IMR-90 (cell line): ENCODE measurements around the gene CNBD2. TPM values are rescaled to one million over a fixed set of nuclear protein-coding genes. Genes with fewer than 3 reads are reported as not detected.

Experiments used
- ATAC-seq: fragments of 200-7000 bp; cut with Tn5 transposase; 2 replicates; pipeline ENCODE4 v1.9.1; 2020; ENCODE audit warnings: low read depth, mild to moderate bottlenecking, moderate library complexity
- BruUV-seq: library from RNA; stranded (reverse); fragments of 400-500 nt; replicated peaks from 2 replicates; lab custom pipeline; 2021; lab: Mats Ljungman, UMichigan
- CTCF ChIA-PET: fragments of 300-600 bp; formaldehyde crosslinking; extraction: SDS; loops from one replicate; lab custom pipeline; 2021; ENCODE audit warnings: antibody characterized with exemption; lab: Yijun Ruan, JAX
- POLR2A ChIA-PET: fragments of 300-600 bp; sonication (Branson Sonifier 250); formaldehyde crosslinking; loops from one replicate; lab custom pipeline; 2022; ENCODE audit warnings: antibody characterized with exemption; ENCODE audit not compliant: unreplicated experiment; lab: Charles Lee
- DNase-seq: peaks from one replicate; pipeline ENCODE4 v3.0.0; 2013
- H2AFZ ChIP-seq: replicated peaks from 2 replicates; pipeline ENCODE3; 2013; ENCODE audit warnings: low read length, mild to moderate bottlenecking; ENCODE audit not compliant: poor library complexity
- H2AK5ac ChIP-seq: 2 replicates; pipeline ENCODE4 v1.6.1; 2013; ENCODE audit warnings: low read depth, low read length, inconsistent platforms
- H2AK9ac ChIP-seq: replicated peaks from 2 replicates; pipeline ENCODE3; 2013; ENCODE audit warnings: mild to moderate bottlenecking, low read depth, low read length, moderate library complexity; ENCODE audit not compliant: poor library complexity
- H2BK120ac ChIP-seq: 2 replicates; pipeline ENCODE4 v1.6.1; 2013; ENCODE audit warnings: low read depth, low read length, inconsistent platforms
- H2BK15ac ChIP-seq: 3 replicates; pipeline ENCODE4 v1.6.1; 2013; ENCODE audit warnings: low read depth, low read length, inconsistent platforms
- H2BK20ac ChIP-seq: 2 replicates; pipeline ENCODE4 v1.6.1; 2013; ENCODE audit warnings: low read depth, mild to moderate bottlenecking, inconsistent platforms, low read length, moderate library complexity
- H2BK5ac ChIP-seq: 2 replicates; pipeline ENCODE4 v1.6.1; 2013; ENCODE audit warnings: mild to moderate bottlenecking, low read depth, low read length, inconsistent platforms; ENCODE audit not compliant: poor library complexity, severe bottlenecking
- H3K14ac ChIP-seq: replicated peaks from 2 replicates; pipeline ENCODE4 v1.6.1; 2013; ENCODE audit warnings: low read depth, low read length, inconsistent platforms
- H3K18ac ChIP-seq: 2 replicates; pipeline ENCODE4 v1.6.1; 2013; ENCODE audit warnings: low read depth, low read length, control low read depth
- H3K23ac ChIP-seq: 2 replicates; pipeline ENCODE4 v1.6.1; 2013; ENCODE audit warnings: low read depth, low read length, inconsistent platforms
- H3K27ac ChIP-seq: 2 replicates; pipeline ENCODE4 v1.5.1; 2013; ENCODE audit warnings: mild to moderate bottlenecking, control low read depth, low read length; ENCODE audit not compliant: insufficient read depth
- H3K27me3 ChIP-seq: 2 replicates; pipeline ENCODE4 v1.6.1; 2013; ENCODE audit warnings: low read length; ENCODE audit not compliant: control insufficient read depth, insufficient read depth
- H3K36me3 ChIP-seq: 2 replicates; pipeline ENCODE4 v1.6.1; 2013; ENCODE audit warnings: low read length, mixed read lengths; ENCODE audit not compliant: control insufficient read depth, insufficient read depth
- H3K4ac ChIP-seq: 2 replicates; pipeline ENCODE4 v1.6.1; 2013; ENCODE audit warnings: low read depth, low read length, inconsistent platforms
- H3K4me1 ChIP-seq: 2 replicates; pipeline ENCODE4 v1.6.1; 2013; ENCODE audit warnings: low read length, mixed read lengths; ENCODE audit not compliant: control insufficient read depth, insufficient read depth
- H3K4me2 ChIP-seq: 2 replicates; pipeline ENCODE4 v1.6.1; 2013; ENCODE audit warnings: low read depth, mild to moderate bottlenecking, control low read depth, low read length, moderate library complexity
- H3K4me3 ChIP-seq: 2 replicates; pipeline ENCODE4 v1.5.1; 2013; ENCODE audit warnings: low read depth, mild to moderate bottlenecking, control low read depth, low read length, moderate library complexity; ENCODE audit not compliant: insufficient read depth
- H3K56ac ChIP-seq: 2 replicates; pipeline ENCODE4 v1.6.1; 2013; ENCODE audit warnings: low read length, inconsistent platforms; ENCODE audit not compliant: insufficient read depth; ENCODE audit errors: extremely low read depth
- H3K79me1 ChIP-seq, 2 experiments: 2 replicates each; pipeline ENCODE4 v1.6.1; 2013; ENCODE audit warnings: low read length in 2 of 2, inconsistent platforms in 1 of 2, low read depth in 1 of 2
- H3K9ac ChIP-seq: 2 replicates; pipeline ENCODE4 v1.6.1; 2013; ENCODE audit warnings: low read depth, low read length, control low read depth
- H3K9me1 ChIP-seq: 2 replicates; pipeline ENCODE4 v1.6.1; 2013; ENCODE audit warnings: low read length, inconsistent platforms; ENCODE audit not compliant: insufficient read depth
- H3K9me3 ChIP-seq: 2 replicates; pipeline ENCODE4 v1.6.1; 2013; ENCODE audit warnings: low read length; ENCODE audit not compliant: control insufficient read depth, insufficient read depth
- H4K20me1 ChIP-seq: 2 replicates; pipeline ENCODE4 v1.6.1; 2013; ENCODE audit warnings: low read length, inconsistent platforms; ENCODE audit not compliant: insufficient read depth
- H4K5ac ChIP-seq: 2 replicates; pipeline ENCODE4 v1.6.1; 2013; ENCODE audit warnings: mild to moderate bottlenecking, low read depth, low read length, control low read depth
- H4K8ac ChIP-seq, 2 experiments: 2 replicates each; pipeline ENCODE4 v1.6.1; 2013; ENCODE audit warnings: low read depth in 2 of 2, low read length in 2 of 2, control low read depth in 1 of 2, inconsistent platforms in 1 of 2
- H4K91ac ChIP-seq: 2 replicates; pipeline ENCODE4 v1.6.1; 2013; ENCODE audit warnings: low read depth, low read length, inconsistent platforms; ENCODE audit not compliant: insufficient read depth
- CHD1 ChIP-seq: IDR thresholded peaks from 2 replicates; pipeline ENCODE4 v1.6.1; 2012; ENCODE audit warnings: low read depth, low read length, improper control_type of control experiment
- ELK1 ChIP-seq: fragments of 150-350 bp; IDR thresholded peaks from 2 replicates; pipeline ENCODE4 v1.6.1; 2016; ENCODE audit warnings: low read depth, mild to moderate bottlenecking, low read length, moderate library complexity, borderline replicate concordance
- MAFK ChIP-seq: IDR thresholded peaks from 2 replicates; pipeline ENCODE4 v1.6.1; 2012; ENCODE audit warnings: low read depth, low read length, improper control_type of control experiment
- MAZ ChIP-seq: IDR thresholded peaks from 2 replicates; pipeline ENCODE4 v1.6.1; 2012; ENCODE audit warnings: low read depth, mild to moderate bottlenecking, low read length, improper control_type of control experiment, moderate library complexity, borderline replicate concordance
- MXI1 ChIP-seq: IDR thresholded peaks from 2 replicates; pipeline ENCODE4 v1.6.1; 2012; ENCODE audit warnings: low read depth, mild to moderate bottlenecking, low read length, moderate library complexity, borderline replicate concordance
- NFE2L2 ChIP-seq: fragments of 150-350 bp; IDR thresholded peaks from 2 replicates; pipeline ENCODE4 v1.6.1; 2016; ENCODE audit warnings: low read depth, mild to moderate bottlenecking, low read length
- POLR2A ChIP-seq: IDR thresholded peaks from 2 replicates; pipeline ENCODE4 v1.6.1; 2012; ENCODE audit warnings: mild to moderate bottlenecking, low read depth, low read length
- RAD21 ChIP-seq: IDR thresholded peaks from 2 replicates; pipeline ENCODE4 v1.6.1; 2012; ENCODE audit warnings: low read length, improper control_type of control experiment
- SMC3 ChIP-seq: fragments of 150-350 bp; IDR thresholded peaks from 2 replicates; pipeline ENCODE4 v1.6.1; 2016; ENCODE audit warnings: low read depth, mild to moderate bottlenecking, antibody characterized with exemption, low read length, moderate library complexity
- USF2 ChIP-seq: fragments of 150-350 bp; IDR thresholded peaks from 2 replicates; pipeline ENCODE4 v1.6.1; 2017; ENCODE audit warnings: mild to moderate bottlenecking, antibody characterized with exemption, low read length, low read depth
- WGBS, 2 experiments: methylation state at CpG; one replicate each; pipeline versions ENCODE4 v1.1.5 to v1.1.7; 2013; ENCODE audit warnings: missing lambda C conversion rate in 2 of 2; ENCODE audit not compliant: insufficient read length in 1 of 2; ENCODE audit errors: extremely low coverage in 2 of 2; 5-methylcytosine and 5-hydroxymethylcytosine counted together
- dilution Hi-C: fragments of 300-500 bp; cut with HindIII; formaldehyde crosslinking; loops from one replicate; pipeline ENCODE4 v1.14.3; 2018; ENCODE audit warnings: low sequenced_read_pairs; ENCODE audit not compliant: unreplicated experiment
- in situ Hi-C: fragments of 300-500 bp; cut with MboI; formaldehyde crosslinking; loops from 3 replicates; pipeline ENCODE4 v1.14.3; 2019; ENCODE audit warnings: low sequenced_read_pairs, inconsistent platforms, mixed read lengths
- intact Hi-C: fragments of 100-400 bp; cut with micrococcal nuclease; formaldehyde crosslinking; loops from 2 replicates; pipeline ENCODE4 v1.10.0; 2022
- polyA plus RNA-seq, 3 experiments: library from polyadenylated mRNA; depleted of rRNA; stranded (reverse); fragments of >200 nt; gene quantifications; 2 replicates each; pipeline ENCODE4 v1.2.3, GENCODE V29; 2012; ENCODE audit warnings: low replicate concordance in 1 of 3
- total RNA-seq: library from RNA; depleted of rRNA; stranded (reverse); fragments of >200 nt; gene quantifications from 2 replicates; pipeline ENCODE4 v1.2.3, GENCODE V29; 2012

The CNBD2 gene
- total and polyA plus RNA-seq, 2 of the 4 experiments (the other 2 are of a cell fraction), result 0.90 to 1.7 TPM

GRCh38 chr20:36030149-36030548 lies 61.8 kb downstream of the CNBD2 start:
- BruUV-seq, result no TSS peak
- Histone ChIP-seq H2BK20ac (no peak overlapping the region), H3K9ac (no peak overlapping the region), H3K56ac (no peak overlapping the region), H4K8ac (no peak overlapping the region), H4K5ac (no peak overlapping the region), H4K91ac (no peak overlapping the region), H2AK5ac (no peak overlapping the region), H3K79me1 (no peaks in the 10 kb centered on the region), H2BK15ac (no peak overlapping the region), H3K4ac (no peak overlapping the region), H3K27me3 (peaks cover 43% of the 10 kb centered on the region), H4K20me1 (no peaks in the 10 kb centered on the region), H3K14ac (no peak overlapping the region), H3K27ac (no peak overlapping the region), H2BK120ac (no peak overlapping the region), H2BK5ac (no peak overlapping the region), H3K36me3 (no peaks in the 10 kb centered on the region), H3K9me3 (no peaks in the 10 kb centered on the region), H3K4me1 (peaks cover 2% of the 10 kb centered on the region; the same call in 1 of the 2 replicates), H3K9me1 (peaks cover 2% of the 10 kb centered on the region; the same call in 1 of the 2 replicates), H3K4me2 (no peak overlapping the region), H2AFZ (no peak overlapping the region), H3K23ac (no peak overlapping the region), H2AK9ac (no peak overlapping the region), H3K4me3 (no peak overlapping the region), H3K18ac (no peak overlapping the region)
- intact Hi-C loops (no loop called here), dilution Hi-C loops (no loop called here), in situ Hi-C loops (no loop called here)
- ChIA-PET CTCF (no interaction called here), POLR2A (interaction anchor here (0.9 kb wide), 1 partner anchor 541 kb away, joined by 3 read pairs; no protein-coding TSS in a partner anchor)
- ATAC-seq (peak; percentile 56; the same call in 1 of the 2 replicates), DNase-seq (peak; percentile 24)
- TF ChIP-seq RAD21 (no peak), USF2 (no peak), MXI1 (no peak), NFE2L2 (no peak), MAFK (no peak), MAZ (no peak), POLR2A (no peak), ELK1 (no peak), SMC3 (no peak), CHD1 (no peak)
- WGBS, 2 experiments, result no CpG with 5 or more reads among the region's 8 CpGs
